Measurements from ENCODE around the gene NAGA. TPM values are rescaled to one million over a fixed set of nuclear protein-coding genes. Genes with fewer than 3 reads are reported as not detected.
A peak's percentile ranks its signal among the peaks of the same experiment; 100 is the strongest.
"Not testable (repeated sequence)": the region's sequence is repeated elsewhere in the genome, so short reads cannot be mapped to it uniquely, and the experiment has no call there.

Gene NAGA
- total RNA-seq = 1 to 10 TPM; 5.2 to 8.5 (median 7.7) TPM
- 1 to 10 TPM; 5.3 to 7.3 (median 5.7) TPM for polyA plus RNA-seq
- long read RNA-seq, donor 1, partial matches to known transcripts = 4 of 10 reads
- long read RNA-seq, donor 1, other reads (novel, unspliced or antisense) = 1 of 10 reads
- long read RNA-seq, donor 2, transcript NAGA-201 (9 exons, 3,694 nt) = major isoform, 7 of 16 reads
- long read RNA-seq, donor 2, partial matches to known transcripts = 3 of 16 reads
- long read RNA-seq, donor 2, other reads (novel, unspliced or antisense) = 4 of 16 reads

DNA sequence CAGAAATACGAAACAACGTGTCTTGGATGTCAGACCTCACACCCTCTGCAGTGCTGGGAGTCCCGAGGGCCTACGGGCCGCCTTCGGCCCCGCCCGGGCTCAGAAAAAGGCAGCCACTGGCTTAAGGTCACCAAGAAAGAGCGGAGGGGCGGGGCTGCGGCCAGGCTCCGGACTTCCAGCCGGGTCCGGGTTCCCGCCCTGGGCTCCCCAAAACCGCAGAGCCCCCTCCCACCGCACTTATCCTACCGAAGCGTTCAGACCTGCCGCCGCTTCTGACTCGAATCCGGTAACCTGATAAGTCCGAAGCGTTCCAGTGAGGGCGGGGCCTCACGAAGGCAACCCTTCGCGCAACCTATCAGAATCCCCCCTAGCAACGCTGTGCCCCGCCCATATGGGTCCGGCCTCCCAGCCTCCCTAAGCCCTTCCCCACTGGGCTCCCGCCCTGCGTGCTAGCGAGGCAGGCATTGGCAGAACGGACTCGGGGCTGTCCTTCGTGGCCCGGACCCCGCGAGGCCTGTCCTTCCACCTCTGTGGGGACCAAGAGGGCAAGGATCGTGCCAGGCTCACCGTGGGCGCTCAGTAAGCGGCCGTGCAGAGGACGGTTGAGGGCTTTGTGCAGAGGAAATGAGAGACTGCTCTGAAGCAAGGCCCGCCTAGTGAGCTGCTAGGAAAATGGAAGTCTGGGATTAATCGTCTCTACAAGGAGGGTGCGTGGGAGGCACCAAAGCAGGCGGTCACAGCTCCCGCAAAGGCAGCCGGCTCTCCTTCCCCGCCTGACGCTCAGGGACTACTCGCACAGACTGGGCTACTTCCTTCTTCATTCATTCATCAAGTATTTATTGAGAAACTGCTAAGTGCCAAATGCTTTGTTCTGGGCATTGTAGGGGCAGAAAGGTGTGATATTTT, at the start of gene NAGA:
TSS of gene NAGA (minus strand) at position 296 of the 906 bp plus-strand sequence. CDS start 515 bp downstream, outside the sequence.
- intact Hi-C loops (cut with DNase I) = loop anchor here in 1 of 2 donors (10.0 kb wide), 1 partner anchor 256 kb away; no protein-coding TSS in a partner anchor
- H3K4me1 ChIP-seq = peaks cover 22% of the 10 kb centered on the region
- H3K4me3 ChIP-seq = peak within 1 kb of the TSS; percentile 74
- H3K9me3 ChIP-seq = no peaks in the 10 kb centered on the region
- H3K36me3 ChIP-seq (ENCODE audit: insufficient read depth in 1 of 2, low read depth in 1 of 2) = peaks cover 0 to 27% of the 10 kb centered on the region in 2 donors
- 0 to 1% (median 1%) methylated on average over 45 to 56 of the region's 56 CpGs for WGBS, 3 donors
- peak within 1 kb of the TSS; percentile 83 for H3K27ac ChIP-seq
- no peaks in the 10 kb centered on the region for H3K27me3 ChIP-seq (ENCODE audit: insufficient read depth in 3 of 3, low read length in 2 of 3)
- DNase-seq (peak; percentile 96 to 98), ATAC-seq (peak; percentile 95 to 98 (median 98))
- TF ChIP-seq, protein P1, sequence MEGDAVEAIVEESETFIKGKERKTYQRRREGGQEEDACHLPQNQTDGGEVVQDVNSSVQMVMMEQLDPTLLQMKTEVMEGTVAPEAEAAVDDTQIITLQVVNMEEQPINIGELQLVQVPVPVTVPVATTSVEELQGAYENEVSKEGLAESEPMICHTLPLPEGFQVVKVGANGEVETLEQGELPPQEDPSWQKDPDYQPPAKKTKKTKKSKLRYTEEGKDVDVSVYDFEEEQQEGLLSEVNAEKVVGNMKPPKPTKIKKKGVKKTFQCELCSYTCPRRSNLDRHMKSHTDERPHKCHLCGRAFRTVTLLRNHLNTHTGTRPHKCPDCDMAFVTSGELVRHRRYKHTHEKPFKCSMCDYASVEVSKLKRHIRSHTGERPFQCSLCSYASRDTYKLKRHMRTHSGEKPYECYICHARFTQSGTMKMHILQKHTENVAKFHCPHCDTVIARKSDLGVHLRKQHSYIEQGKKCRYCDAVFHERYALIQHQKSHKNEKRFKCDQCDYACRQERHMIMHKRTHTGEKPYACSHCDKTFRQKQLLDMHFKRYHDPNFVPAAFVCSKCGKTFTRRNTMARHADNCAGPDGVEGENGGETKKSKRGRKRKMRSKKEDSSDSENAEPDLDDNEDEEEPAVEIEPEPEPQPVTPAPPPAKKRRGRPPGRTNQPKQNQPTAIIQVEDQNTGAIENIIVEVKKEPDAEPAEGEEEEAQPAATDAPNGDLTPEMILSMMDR (IDR thresholded peaks at IDR 0.05) = no peak

- Histone ChIP-seq H3K4me3 (no peak overlapping the region), H3K4me1 (peaks cover 7% of the 10 kb centered on the region), H3K27me3 (ENCODE audit: insufficient read depth in 3 of 3, low read length in 2 of 3) (no peaks in the 10 kb centered on the region), H3K36me3 (ENCODE audit: insufficient read depth in 1 of 2, low read depth in 1 of 2) (no peaks in the 10 kb centered on the region), H3K9me3 (no peaks in the 10 kb centered on the region), H3K27ac (no peak overlapping the region)
- peak in 3 of 4 donors; percentile 42 to 74 (median 66) for ATAC-seq
- DNase-seq = peak; percentile 32 to 67
- TF ChIP-seq, protein P1 (IDR thresholded peaks at IDR 0.05) = no peak
- 59 to 82% (median 62%) methylated on average over 4 of the region's 4 CpGs for WGBS, 3 donors
- intact Hi-C loops (cut with DNase I) = no loop called here
These were observed 46.3 kb upstream of the NAGA start for GRCh38 chr22:42116848-42117424.

DNA sequence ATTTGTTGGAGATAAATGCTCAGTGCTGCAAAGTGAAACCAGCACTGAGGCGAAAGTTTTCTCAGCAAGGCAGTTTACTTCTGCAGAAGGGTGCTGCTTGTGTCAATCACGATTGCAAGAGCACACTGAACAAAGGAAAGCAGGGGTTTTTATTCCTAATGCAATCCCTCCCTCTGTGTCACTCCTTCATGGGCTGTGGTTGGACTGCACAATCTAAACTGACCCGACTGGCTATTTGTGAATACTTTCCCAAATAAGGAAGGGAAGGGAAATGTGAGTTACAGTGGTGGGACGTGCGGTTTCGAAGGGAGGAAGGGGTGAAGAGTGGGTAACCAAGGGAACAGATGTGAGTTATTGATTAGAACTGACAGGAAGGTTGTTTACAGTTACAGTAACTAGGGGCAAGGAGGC, 44.8 kb upstream of the NAGA start:
- H3K9me3 ChIP-seq; DNase-seq; ATAC-seq; H3K36me3 ChIP-seq (ENCODE audit: insufficient read depth in 1 of 2, low read depth in 1 of 2); H3K4me3 ChIP-seq; intact Hi-C loops (cut with DNase I); H3K27ac ChIP-seq; H3K4me1 ChIP-seq; H3K27me3 ChIP-seq (ENCODE audit: insufficient read depth in 3 of 3, low read length in 2 of 3): not testable (repeated sequence)
- 86 to 95% (median 94%) methylated on average over 6 of the region's 6 CpGs for WGBS, 3 donors

GRCh38 chr22:42114721-42115120, 44.1 kb upstream of the NAGA start:
- ATAC-seq = peak in 2 of 4 donors; percentile 32 to 73
- WGBS, 3 donors = 84 to 95% (median 93%) methylated on average over 7 of the region's 7 CpGs
- intact Hi-C loops (cut with DNase I) = loop anchor here in 1 of 2 donors (5.0 kb wide), 1 partner anchor 147 kb away; the partner anchor contains the start of gene SEPTIN3
- H3K9me3 ChIP-seq = no peaks in the 10 kb centered on the region
- H3K4me3 ChIP-seq = no peak overlapping the region
- no peak overlapping the region for H3K27ac ChIP-seq
- no peaks in the 10 kb centered on the region for H3K36me3 ChIP-seq (ENCODE audit: insufficient read depth in 1 of 2, low read depth in 1 of 2)
- H3K4me1 ChIP-seq = peaks cover 7% of the 10 kb centered on the region
- H3K27me3 ChIP-seq (ENCODE audit: insufficient read depth in 3 of 3, low read length in 2 of 3) = no peaks in the 10 kb centered on the region
- DNase-seq = no peak
- TF ChIP-seq, protein P1 (IDR thresholded peaks at IDR 0.05) = peak; percentile 28

DNA sequence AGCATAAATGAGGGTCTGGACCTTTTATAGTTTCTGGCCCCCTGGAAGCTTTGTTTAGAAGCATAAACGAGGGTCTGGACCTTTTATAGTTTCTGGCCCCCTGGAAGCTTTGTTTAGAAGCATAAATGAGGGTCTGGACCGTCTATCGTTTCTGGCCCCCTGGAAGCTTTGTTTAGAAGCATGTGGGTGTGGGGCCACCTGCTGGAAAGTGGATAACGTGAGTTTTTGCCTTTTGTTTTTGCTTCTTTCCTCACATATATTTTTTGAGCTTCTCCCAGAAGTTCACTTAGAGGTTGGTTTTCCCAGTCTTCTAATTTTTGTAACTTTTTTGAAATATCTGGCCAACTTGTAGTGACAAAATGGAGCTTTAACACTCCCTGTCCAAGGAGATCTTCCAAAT, 42.2 kb upstream of the NAGA start:
- H3K4me3 ChIP-seq; H3K27me3 ChIP-seq (ENCODE audit: insufficient read depth in 3 of 3, low read length in 2 of 3); H3K4me1 ChIP-seq; ATAC-seq; DNase-seq; H3K27ac ChIP-seq; H3K9me3 ChIP-seq; H3K36me3 ChIP-seq (ENCODE audit: insufficient read depth in 1 of 2, low read depth in 1 of 2): not testable (repeated sequence)
- WGBS, 3 donors = 24 to 36% (median 26%) methylated on average over 2 to 4 of the region's 4 CpGs
- intact Hi-C loops (cut with DNase I) = loop anchor here (2.0 to 5.0 kb wide), 2 partner anchors 20 to 145 kb away; partner anchors contain the start of gene SEPTIN3 (in 1 of the 2)
